Stomach smooth muscle (tissue), 2 donors: Measurements from ENCODE around the gene NAPSA.
A peak's percentile ranks its signal among the peaks of the same experiment; 100 is the strongest.
"Not testable (repeated sequence)": the region's sequence is repeated elsewhere in the genome, so short reads cannot be mapped to it uniquely, and the experiment has no call there.

Source experiments
- H3K27ac ChIP-seq: one replicate; pipeline ENCODE4 v1.7.0; 2013; ENCODE audit warnings: mild to moderate bottlenecking, low read length, inconsistent platforms
- H3K27me3 ChIP-seq, 2 donors: one replicate each; pipeline ENCODE4 v1.7.0; 2013; ENCODE audit warnings: low read length in 2 of 2; ENCODE audit not compliant: insufficient read depth in 2 of 2, control insufficient read depth in 1 of 2
- H3K36me3 ChIP-seq, 2 donors: one replicate each; pipeline ENCODE4 v1.7.0; 2013; ENCODE audit warnings: low read length in 2 of 2; ENCODE audit not compliant: control insufficient read depth in 2 of 2, insufficient read depth in 2 of 2
- H3K4me1 ChIP-seq: one replicate; pipeline ENCODE4 v1.7.0; 2013; ENCODE audit warnings: low read length; ENCODE audit not compliant: control insufficient read depth, insufficient read depth
- H3K4me3 ChIP-seq, 2 donors: one replicate each; pipeline ENCODE4 v1.7.0; 2013; ENCODE audit warnings: low read length in 2 of 2
- H3K9ac ChIP-seq, 2 donors: one replicate each; pipeline ENCODE4 v1.7.0; 2013; ENCODE audit warnings: low read length in 2 of 2, mild to moderate bottlenecking in 1 of 2
- H3K9me3 ChIP-seq, 2 donors: one replicate each; pipeline ENCODE4 v1.7.0; 2013; ENCODE audit warnings: low read length in 2 of 2; ENCODE audit not compliant: control insufficient read depth in 2 of 2
- donor health status: healthy.
- donor health status: Pancreatic carcinoma.

Gene NAPSA

DNA sequence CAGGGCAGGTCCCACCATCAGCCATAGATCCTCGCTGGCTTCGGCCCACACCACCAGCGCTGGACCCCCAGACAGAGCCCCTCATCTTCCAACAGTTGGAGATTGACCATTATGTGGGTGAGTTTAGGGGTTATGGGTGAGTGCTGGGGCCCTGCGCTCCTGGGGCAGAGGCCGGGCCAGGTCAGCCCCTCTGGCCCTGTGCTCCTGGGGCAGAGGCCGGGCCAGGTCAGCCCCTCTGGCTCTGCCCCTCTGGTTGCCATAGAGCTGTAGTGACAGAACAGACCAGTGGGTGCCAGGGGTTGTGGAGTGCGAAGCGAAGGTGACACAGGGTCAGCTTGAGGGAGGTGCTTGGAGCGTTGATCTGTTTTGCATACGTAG lies 33.9 kb upstream of the NAPSA start:
- no peak overlapping the region for H3K9ac ChIP-seq
- no peaks in the 10 kb centered on the region for H3K36me3 ChIP-seq

DNA sequence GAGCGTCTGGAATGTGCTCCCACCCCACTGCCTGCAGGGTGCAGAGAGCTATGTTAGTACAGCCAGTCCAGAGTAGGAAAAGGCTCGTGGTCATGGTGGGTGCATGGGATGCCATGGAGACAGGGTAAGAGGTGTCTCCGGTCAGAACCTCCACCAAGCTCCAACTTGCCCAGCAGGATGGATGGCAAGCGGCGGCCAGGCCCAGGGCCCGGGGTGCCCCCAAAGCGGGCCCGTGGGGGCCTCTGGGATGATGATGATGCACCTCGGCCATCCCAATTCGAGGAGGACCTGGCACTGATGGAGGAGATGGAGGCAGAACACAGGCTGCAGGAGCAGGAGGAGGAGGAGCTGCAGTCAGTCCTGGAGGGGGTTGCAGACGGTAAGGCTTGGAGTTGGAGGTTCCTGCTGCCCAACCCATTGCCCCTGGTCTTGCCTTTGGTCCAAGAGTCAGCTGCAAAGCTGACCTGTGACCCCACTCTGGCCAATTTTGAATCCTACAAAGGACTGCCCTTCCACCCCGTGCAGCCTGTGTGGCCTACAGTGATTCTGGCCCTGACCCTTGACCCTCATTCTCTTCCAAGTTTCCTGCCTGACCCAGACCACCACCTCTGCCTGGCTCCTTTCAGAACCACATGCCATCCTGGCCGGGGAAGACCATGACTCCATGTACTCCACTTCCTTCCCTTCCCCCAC lies 33.4 kb upstream of the NAPSA start:
- no peak overlapping the region for H3K27ac ChIP-seq
- H3K9me3 ChIP-seq, result no peaks in the 10 kb centered on the region

More for the DNA sequence above, 33.9 kb upstream of the NAPSA start:
- no peak overlapping the region for H3K4me3 ChIP-seq
- H3K4me1 ChIP-seq, result no peaks in the 10 kb centered on the region
- no peak overlapping the region for H3K27ac ChIP-seq
- H3K9me3 ChIP-seq, result no peaks in the 10 kb centered on the region
- H3K27me3 ChIP-seq, result no peaks in the 10 kb centered on the region

DNA sequence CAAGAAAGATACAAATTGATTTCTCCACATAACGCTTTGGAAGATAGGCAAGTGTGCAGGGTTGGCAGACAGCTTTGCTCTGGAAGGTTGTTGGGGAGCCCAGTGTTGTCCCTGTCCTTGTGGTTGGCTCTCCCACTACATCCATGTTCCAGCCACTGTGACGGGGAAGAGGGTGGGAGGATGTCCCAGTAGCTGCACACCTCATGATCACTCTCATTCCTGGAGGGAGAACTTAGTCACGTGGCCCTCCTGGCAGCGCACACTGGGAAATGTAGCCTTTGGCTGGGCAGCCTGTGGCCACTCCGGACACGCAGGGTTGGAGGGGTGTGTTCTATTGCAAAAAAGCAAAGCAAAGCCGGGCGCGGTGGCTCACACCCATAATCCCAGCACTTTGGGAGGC lies 28.6 kb upstream of the NAPSA start:
- Histone ChIP-seq H3K27me3 (no peaks in the 10 kb centered on the region), H3K9me3 (no peaks in the 10 kb centered on the region), H3K4me3 (no peak overlapping the region), H3K36me3 (no peaks in the 10 kb centered on the region), H3K4me1 (no peaks in the 10 kb centered on the region), H3K9ac (no peak overlapping the region), H3K27ac (no peak overlapping the region)

More for the DNA sequence above, 33.4 kb upstream of the NAPSA start:
- H3K36me3 ChIP-seq, result no peaks in the 10 kb centered on the region
- no peak overlapping the region for H3K9ac ChIP-seq
- no peaks in the 10 kb centered on the region for H3K27me3 ChIP-seq
- no peak overlapping the region for H3K4me3 ChIP-seq
- no peaks in the 10 kb centered on the region for H3K4me1 ChIP-seq

DNA sequence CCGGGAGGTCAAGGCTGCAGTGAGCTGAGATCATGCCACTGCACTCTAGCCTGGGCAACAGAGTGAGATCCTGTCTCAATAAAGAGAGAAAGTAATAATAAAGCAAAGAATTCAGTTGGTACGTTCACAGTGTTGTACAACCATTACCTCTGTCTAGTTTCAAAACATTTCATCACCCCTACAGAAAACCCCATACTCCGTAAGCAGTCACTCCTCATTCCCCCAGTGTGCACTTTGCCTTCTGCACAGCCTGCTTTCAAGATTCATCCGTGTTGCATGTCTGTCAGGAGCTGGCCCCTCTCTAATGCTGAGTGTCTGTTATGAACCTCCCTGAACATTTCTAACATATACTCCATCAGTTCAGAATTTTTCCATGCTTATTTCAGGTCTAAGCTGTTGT lies 28.1 kb upstream of the NAPSA start:
- no peak overlapping the region for H3K9ac ChIP-seq
- no peaks in the 10 kb centered on the region for H3K27me3 ChIP-seq
- H3K36me3 ChIP-seq, result no peaks in the 10 kb centered on the region
- no peaks in the 10 kb centered on the region for H3K4me1 ChIP-seq
- no peaks in the 10 kb centered on the region for H3K9me3 ChIP-seq
- no peak overlapping the region for H3K4me3 ChIP-seq
- no peak overlapping the region for H3K27ac ChIP-seq

DNA sequence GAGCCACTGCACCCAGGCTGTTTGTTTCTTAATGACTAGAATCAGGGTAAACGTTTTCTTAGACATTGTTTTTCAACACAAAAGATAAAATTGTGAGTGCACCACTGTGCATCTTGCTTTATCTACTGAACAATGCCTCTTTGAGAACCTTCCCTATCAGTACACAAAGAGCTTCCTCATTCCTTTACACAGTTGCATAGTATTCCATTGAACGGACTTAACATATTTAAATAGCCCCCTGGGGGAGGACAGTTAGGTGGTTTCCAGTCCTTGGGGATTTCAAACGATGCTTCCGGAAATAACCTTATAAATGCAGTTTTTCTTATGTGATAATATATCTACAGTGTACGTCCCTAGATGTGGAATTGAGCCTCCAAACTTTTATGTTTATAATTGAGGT lies 27.3 kb upstream of the NAPSA start:
- no peak overlapping the region for H3K9ac ChIP-seq
- H3K27ac ChIP-seq, result no peak overlapping the region
- no peaks in the 10 kb centered on the region for H3K27me3 ChIP-seq
- peaks cover 0 to 2% of the 10 kb centered on the region in 2 donors for H3K36me3 ChIP-seq
- no peak overlapping the region for H3K4me3 ChIP-seq
- no peaks in the 10 kb centered on the region for H3K4me1 ChIP-seq
- H3K9me3 ChIP-seq, result no peaks in the 10 kb centered on the region

GRCh38 chr19:50390952-50391351 lies 25.5 kb upstream of the NAPSA start:
- not testable (repeated sequence) for H3K4me1 ChIP-seq, H3K27me3 ChIP-seq, H3K27ac ChIP-seq, H3K36me3 ChIP-seq, H3K9ac ChIP-seq, H3K4me3 ChIP-seq, H3K9me3 ChIP-seq

GRCh38 chr19:50390295-50390694 lies 24.9 kb upstream of the NAPSA start:
- H3K27me3 ChIP-seq, H3K27ac ChIP-seq, H3K9me3 ChIP-seq, H3K9ac ChIP-seq, H3K4me3 ChIP-seq, H3K4me1 ChIP-seq, H3K36me3 ChIP-seq: not testable (repeated sequence)

DNA sequence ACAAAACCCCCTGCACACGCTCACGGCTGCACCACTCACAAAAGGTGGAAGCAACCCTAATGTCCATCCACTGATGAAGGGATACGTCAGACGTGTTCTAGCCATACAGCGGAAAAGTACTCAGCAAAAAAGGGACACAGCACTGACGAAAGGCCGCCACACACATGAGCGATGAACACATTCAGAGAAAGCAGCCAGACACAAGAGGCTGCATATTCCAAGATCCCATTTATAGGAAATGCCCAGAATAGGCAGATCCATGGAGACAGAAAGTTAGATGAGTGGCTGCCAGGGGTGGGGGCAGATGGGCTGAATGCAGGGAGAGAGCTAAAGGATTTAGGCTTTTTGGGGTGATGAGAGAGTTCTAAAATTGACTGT lies 22.4 kb upstream of the NAPSA start:
- Histone ChIP-seq H3K27me3 (no peaks in the 10 kb centered on the region), H3K4me3 (no peak overlapping the region), H3K36me3 (peaks cover 2 to 4% of the 10 kb centered on the region in 2 donors), H3K9ac (peak overlapping the region in 1 of 2 donors; percentile 9), H3K27ac (no peak overlapping the region), H3K4me1 (peaks cover 19% of the 10 kb centered on the region), H3K9me3 (no peaks in the 10 kb centered on the region)

GRCh38 chr19:50387176-50387867 lies 21.9 kb upstream of the NAPSA start:
- H3K4me1 ChIP-seq, result peaks cover 19% of the 10 kb centered on the region
- no peak overlapping the region for H3K4me3 ChIP-seq
- no peaks in the 10 kb centered on the region for H3K9me3 ChIP-seq
- peak overlapping the region in 1 of 2 donors; percentile 9 for H3K9ac ChIP-seq
- peaks cover 3 to 4% of the 10 kb centered on the region in 2 donors for H3K36me3 ChIP-seq
- no peak overlapping the region for H3K27ac ChIP-seq
- no peaks in the 10 kb centered on the region for H3K27me3 ChIP-seq

DNA sequence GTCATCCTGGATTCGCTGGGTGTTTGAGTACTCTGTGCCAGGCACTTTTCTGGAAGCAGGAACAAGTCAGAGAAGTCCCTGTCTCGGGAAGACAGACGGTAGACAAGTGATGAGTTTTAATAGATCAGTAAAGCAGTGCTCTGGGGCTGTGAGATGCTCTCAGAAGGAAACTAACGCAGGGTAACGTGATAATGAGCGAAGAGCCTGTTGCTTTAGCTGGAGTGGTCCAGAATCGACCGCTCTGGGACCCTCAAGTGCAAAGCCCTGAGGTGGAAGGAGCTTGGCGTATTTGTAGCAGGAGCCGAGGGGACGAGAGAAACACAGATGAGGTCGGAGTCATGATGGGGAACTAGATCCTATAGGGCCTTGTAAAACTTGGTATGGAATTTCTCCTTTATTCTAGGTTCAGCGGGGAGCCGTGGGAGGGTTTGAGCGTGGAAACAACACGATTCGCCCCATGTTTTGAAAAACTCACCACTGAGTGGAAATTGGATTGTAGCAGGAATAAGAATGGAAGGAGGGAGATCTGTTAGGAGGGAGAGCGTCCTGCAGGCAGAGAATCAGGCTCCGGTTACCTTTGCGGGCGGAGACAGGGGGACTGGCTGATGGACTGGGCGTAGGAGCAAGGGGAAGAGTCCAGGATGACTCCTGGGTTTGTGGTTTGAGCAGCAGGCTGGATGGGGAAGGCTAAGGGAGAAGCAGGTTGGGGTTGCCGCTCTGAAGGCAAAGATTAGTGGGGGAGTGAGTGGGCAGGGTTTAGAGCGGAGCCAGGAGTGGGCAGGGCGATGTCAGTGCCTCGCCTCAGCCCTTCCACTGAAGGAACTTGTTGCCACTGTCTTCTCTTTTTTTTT lies 19.5 kb upstream of the NAPSA start:
- Histone ChIP-seq H3K9me3 (no peaks in the 10 kb centered on the region), H3K27me3 (no peaks in the 10 kb centered on the region), H3K27ac (peak overlapping the region; percentile 73), H3K4me3 (peak overlapping the region; percentile 74 to 82), H3K9ac (peak overlapping the region; percentile 74 to 87), H3K36me3 (peaks cover 9 to 20% of the 10 kb centered on the region in 2 donors), H3K4me1 (peaks cover 19% of the 10 kb centered on the region)
